K562 (cell line): ENCODE data around the gene OR51E2. TPM values are rescaled to one million over a fixed set of nuclear protein-coding genes. Genes with fewer than 3 reads are reported as not detected.

Experiments used
- ATAC-seq: fragments of 200-7000 bp; cut with Tn5 transposase; 3 replicates; pipeline ENCODE4 v1.9.1; 2020; ENCODE audit warnings: moderate library complexity
- BruUV-seq: library from RNA; stranded (reverse); fragments of 400-500 nt; replicated peaks from 2 replicates; lab custom pipeline; 2021; lab: Mats Ljungman, UMichigan
- CTCF ChIA-PET: fragments of 300-600 bp; formaldehyde crosslinking; extraction: SDS; loops from one replicate; lab custom pipeline; 2021; ENCODE audit warnings: low intra/inter-chr PET ratio; lab: Yijun Ruan, JAX
- POLR2A ChIA-PET: fragments of 300-600, 350-650 bp; sonication (Branson Sonifier 250); formaldehyde crosslinking; extraction: SDS; loops from one replicate; lab custom pipeline; 2021; ENCODE audit warnings: antibody characterized with exemption, inconsistent platforms; lab: Yijun Ruan, JAX
- DNase-seq, 4 experiments: peaks; one replicate each; pipeline versions ENCODE4 v3.0.0 to v3.0.0-alpha.2; 2011 to 2018; ENCODE audit warnings: low spot score in 3 of 4, mixed read lengths in 3 of 4; ENCODE audit errors: extremely low read depth in 1 of 4
- FAIRE-seq: peaks from 2 replicates; lab custom pipeline; 2011; peaks lifted over from hg19 to GRCh38; lab: Jason Lieb, UNC
- H2AFZ ChIP-seq: 2 replicates; pipeline ENCODE4 v1.6.0; 2011; ENCODE audit warnings: low read depth, low read length, control low read depth, inconsistent platforms
- H3K27ac ChIP-seq: fragments of 200-600 bp; 3 replicates; pipeline ENCODE4 v1.8.0; 2011; ENCODE audit warnings: low read depth, mild to moderate bottlenecking, control low read depth, inconsistent platforms, low read length, moderate library complexity, mixed read lengths; ENCODE audit errors: extremely low read depth
- H3K27me3 ChIP-seq, 2 experiments: fragments of 300-600 bp in 1 of 2; 2 replicates in 1 of 2; 3 replicates in 1 of 2; pipeline versions ENCODE4 v1.6.0 to v1.8.0; 2011; ENCODE audit warnings: inconsistent platforms in 2 of 2, low read length in 2 of 2, mild to moderate bottlenecking in 1 of 2, mixed read lengths in 1 of 2, moderate library complexity in 1 of 2; ENCODE audit not compliant: control insufficient read depth in 2 of 2, insufficient read depth in 2 of 2
- H3K36me3 ChIP-seq: fragments of 300-600 bp; 3 replicates; pipeline ENCODE4 v1.8.0; 2011; ENCODE audit warnings: mild to moderate bottlenecking, low read length, inconsistent platforms; ENCODE audit not compliant: control insufficient read depth, insufficient read depth
- H3K4me1 ChIP-seq, 2 experiments: fragments of 200-600 bp in 1 of 2; replicated peaks in 1 of 2; 2 replicates in 1 of 2; 3 replicates in 1 of 2; pipeline versions ENCODE4 v1.5.1 to v1.8.0; 2011; ENCODE audit warnings: inconsistent platforms in 2 of 2, low read length in 2 of 2, mild to moderate bottlenecking in 1 of 2, mixed read lengths in 1 of 2, moderate library complexity in 1 of 2; ENCODE audit not compliant: control insufficient read depth in 2 of 2, insufficient read depth in 2 of 2
- H3K4me2 ChIP-seq: 2 replicates; pipeline ENCODE4 v1.6.1; 2011; ENCODE audit warnings: low read length, control low read depth, inconsistent platforms, mixed read lengths; ENCODE audit not compliant: insufficient read depth
- H3K4me3 ChIP-seq: fragments of 200-600 bp; sonication (generic), shearing (Covaris generic); 2 replicates; pipeline ENCODE4 v1.5.1; 2016; ENCODE audit warnings: control low read depth, inconsistent platforms
- H3K79me2 ChIP-seq: fragments of 200-600 bp; 3 replicates; pipeline ENCODE4 v1.8.0; 2011; ENCODE audit warnings: low read length, inconsistent platforms; ENCODE audit not compliant: control insufficient read depth, insufficient read depth
- H3K9ac ChIP-seq, 2 experiments: 2 replicates each; pipeline versions ENCODE4 v1.6.0 to v1.6.1; 2011; ENCODE audit warnings: low read depth in 2 of 2, low read length in 2 of 2, control low read depth in 1 of 2, inconsistent platforms in 1 of 2, mild to moderate bottlenecking in 1 of 2, mixed read lengths in 1 of 2; ENCODE audit not compliant: insufficient read depth in 1 of 2
- H3K9me1 ChIP-seq: one replicate; pipeline ENCODE4 v1.6.0; 2011; ENCODE audit warnings: inconsistent platforms, mild to moderate bottlenecking, low read length, moderate library complexity; ENCODE audit not compliant: control insufficient read depth, insufficient read depth
- H3K9me3 ChIP-seq: replicated peaks from 2 replicates; pipeline ENCODE4 v1.5.1; 2011; ENCODE audit warnings: low read depth, low read length, inconsistent platforms; ENCODE audit not compliant: control insufficient read depth, insufficient read depth
- H4K20me1 ChIP-seq: replicated peaks from 2 replicates; pipeline ENCODE4 v1.6.1; 2011; ENCODE audit warnings: low read length, inconsistent platforms, mixed read lengths; ENCODE audit not compliant: control insufficient read depth, insufficient read depth
- CEBPG ChIP-seq, 3 experiments: fragments of 200-800 bp in 1 of 3; sonication (Bioruptor generic) in 1 of 3; sonication (generic) in 1 of 3; formaldehyde crosslinking in 1 of 3; IDR thresholded peaks in 2 of 3; conservative IDR thresholded peaks in 1 of 3; 2 replicates each; pipeline versions ENCODE4 v1.6.1 to v1.8.0; 2016 to 2022; ENCODE audit warnings: missing compliant biosample characterization in 2 of 3, missing genetic modification characterization in 2 of 3, mild to moderate bottlenecking in 1 of 3, missing genetic modification reagents in 1 of 3
- MEIS2 ChIP-seq: fragments of 450-650 bp; IDR thresholded peaks from 2 replicates; pipeline ENCODE4 v1.6.1; 2014; ENCODE audit warnings: mild to moderate bottlenecking; ENCODE audit not compliant: partially characterized antibody
- PBX2 ChIP-seq, 2 experiments: IDR thresholded peaks in 1 of 2; conservative IDR thresholded peaks in 1 of 2; 2 replicates each; pipeline ENCODE4 v1.6.1; 2016; ENCODE audit warnings: low read depth in 2 of 2, mild to moderate bottlenecking in 1 of 2, missing compliant biosample characterization in 1 of 2, missing genetic modification characterization in 1 of 2, moderate library complexity in 1 of 2
- PKNOX1 ChIP-seq: fragments of 450-650 bp; IDR thresholded peaks from 2 replicates; pipeline ENCODE4 v1.6.1; 2016
- PREB ChIP-seq: sonication (generic); formaldehyde crosslinking; IDR thresholded peaks from 2 replicates; pipeline ENCODE4 v1.8.1; 2023; ENCODE audit warnings: mild to moderate bottlenecking, missing genetic modification reagents
- WGBS: fragments of 100-300 bp; shearing (Covaris generic); methylation state at CpG from one replicate; pipeline ENCODE4 v1.1.6; 2016; ENCODE audit warnings: low coverage, mixed read lengths; ENCODE audit not compliant: insufficient coverage; ENCODE audit errors: missing lambda C conversion rate; 5-methylcytosine and 5-hydroxymethylcytosine counted together
- in situ Hi-C: fragments of 300-500 bp; cut with MboI; formaldehyde crosslinking; loops from 4 replicates; pipeline ENCODE4 v1.15.0; 2018; ENCODE audit warnings: inconsistent platforms, mixed read lengths
- intact Hi-C: fragments of 100-400 bp; cut with micrococcal nuclease; formaldehyde crosslinking; loops from 2 replicates; pipeline ENCODE4 v1.14.2; 2022
- polyA plus RNA-seq, 8 experiments: library from polyadenylated mRNA; depleted of rRNA in 4 of 8; stranded (reverse) in 5 of 8; unstranded in 3 of 8; fragments of >200 nt; fragmentation: Nextera tagmentation in 2 of 8; fragmentation: Illumina TruSeq in 1 of 8; extraction: Ambion mirVana in 2 of 8; extraction: Trizol in 1 of 8; gene quantifications; 2 replicates each; pipeline versions ENCODE4 v1.2.1 to v1.2.3, GENCODE V29; 2011 to 2014; ENCODE audit warnings: inconsistent platforms in 1 of 8, missing spikeins in 1 of 8
- total RNA-seq, 7 experiments: library from RNA; depleted of rRNA in 6 of 7; stranded (reverse); fragments of >200 nt in 6 of 7; fragmentation: Illumina TruSeq in 2 of 7; extraction: Trizol in 2 of 7; gene quantifications; 2 replicates each; pipeline versions ENCODE4 v1.2.1 to v1.2.3, GENCODE V29; 2011 to 2021; ENCODE audit warnings: low replicate concordance in 1 of 7

OR51E2 gene
- total and polyA plus RNA-seq, 9 of the 15 experiments (the other 6 are each of a cell fraction or from before 2014, with no cell fraction given) = not detected

- Histone ChIP-seq H3K36me3 (no peaks in the 10 kb centered on the region), H3K79me2 (no peaks in the 10 kb centered on the region), H2AFZ (no peak overlapping the region), H3K27me3 (no peaks in the 10 kb centered on the region), H3K4me2 (no peak overlapping the region), H3K9ac (no peak overlapping the region), H3K27ac (no peak overlapping the region), H3K9me1 (no peaks in the 10 kb centered on the region), H4K20me1 (no peaks in the 10 kb centered on the region), H3K9me3 (no peaks in the 10 kb centered on the region), H3K4me1 (no peaks in the 10 kb centered on the region; a peak in 1 of 5 replicates), H3K4me3 (no peak overlapping the region)
- ChIA-PET CTCF (no interaction called here), POLR2A (no interaction called here)
- DNase-seq = no peak
- FAIRE-seq = no peak
- no peak for TF ChIP-seq PREB (CRISPR knock-in tag)
- 27% methylated on average over 2 of the region's 2 CpGs for WGBS
- no TSS peak for BruUV-seq
- in situ Hi-C loops (no loop called here), intact Hi-C loops (no loop called here)
- no peak for ATAC-seq
These were observed 32.2 kb downstream of the OR51E2 start for GRCh38 chr11:4665424-4665823.

- no peaks in the 10 kb centered on the region for H3K36me3 ChIP-seq
- H3K9me1 ChIP-seq = no peaks in the 10 kb centered on the region
- POLR2A ChIA-PET = no interaction called here
- DNase-seq = no peak
- H3K27ac ChIP-seq = no peak overlapping the region
- 0 out of 2 replicates have a peak, but pooled peaks have one; percentile 15 for TF ChIP-seq PKNOX1
- TF ChIP-seq CEBPG (CRISPR knock-in tag; IDR thresholded peaks at IDR 0.05) = no peak
- TF ChIP-seq CEBPG (tag; conservative IDR thresholded peaks at IDR 0.05 in 1 of 2, IDR thresholded peaks at IDR 0.05 in 1 of 2) = no peak
- peak; percentile 76 for TF ChIP-seq MEIS2
- no peak for TF ChIP-seq PBX2 (CRISPR knock-in tag; IDR thresholded peaks at IDR 0.05; ENCODE audit: low read depth)
- peak; percentile 69 for TF ChIP-seq PBX2 (tag; conservative IDR thresholded peaks at IDR 0.05; ENCODE audit: low read depth)
- TF ChIP-seq, all 486 proteins: peak for 3
- Histone ChIP-seq H3K4me2 (no peak overlapping the region), H2AFZ (no peak overlapping the region), H3K27me3 (no peaks in the 10 kb centered on the region), H4K20me1 (no peaks in the 10 kb centered on the region), H3K9me3 (no peaks in the 10 kb centered on the region), H3K4me3 (no peak overlapping the region), H3K4me1 (peaks cover 0 to 3% of the 10 kb centered on the region in 2 experiments; a peak in 3 of 5 replicates), H3K79me2 (no peaks in the 10 kb centered on the region), H3K9ac (no peak overlapping the region)
- in situ Hi-C loops (no loop called here), intact Hi-C loops (no loop called here)
- no peak for ATAC-seq
- CTCF ChIA-PET = no interaction called here
- BruUV-seq = no TSS peak
- WGBS = 3% methylated on average over 3 of the region's 3 CpGs
- FAIRE-seq = no peak
These were observed 32.9 kb downstream of the OR51E2 start for GRCh38 chr11:4664786-4665185.
